ENCODE measurements around the gene GPR45. TPM values are rescaled to one million over a fixed set of nuclear protein-coding genes. Genes with fewer than 3 reads are reported as not detected.

Gene GPR45
- total RNA-seq, 3 donors from 2014 or later, result not detected

- no peaks in the 10 kb centered on the region for H3K36me3 ChIP-seq
- no peaks in the 10 kb centered on the region for H3K9me3 ChIP-seq
- no peak overlapping the region for H3K4me3 ChIP-seq
- no peaks in the 10 kb centered on the region for H3K4me1 ChIP-seq
- DNase-seq (ENCODE audit: low spot score in 2 of 2), result no peak
- H3K27me3 ChIP-seq, result no peaks in the 10 kb centered on the region
- TF ChIP-seq POLR2A (IDR thresholded peaks at IDR 0.05) (no peak), CTCF (IDR thresholded peaks at IDR 0.05) (no peak), POLR2AphosphoS5 (IDR thresholded peaks at IDR 0.05) (no peak)
- peak overlapping the region in 1 of 2 donors; percentile 74 for H3K27ac ChIP-seq
- intact Hi-C loops (cut with DNase I; ENCODE audit: low total_unique reads), result no loop called here
Measured at GRCh38 chr2:105261061-105261460, 19.5 kb downstream of the GPR45 start.

- no peak for DNase-seq (ENCODE audit: low spot score in 2 of 2)
- intact Hi-C loops (cut with DNase I; ENCODE audit: low total_unique reads), result no loop called here
- TF ChIP-seq POLR2AphosphoS5 (IDR thresholded peaks at IDR 0.05), result no peak
- H3K9me3 ChIP-seq, result no peaks in the 10 kb centered on the region
- no peaks in the 10 kb centered on the region for H3K27me3 ChIP-seq
- no peaks in the 10 kb centered on the region for H3K36me3 ChIP-seq
- H3K27ac ChIP-seq, result no peak overlapping the region
- H3K4me3 ChIP-seq, result no peak overlapping the region
- no peaks in the 10 kb centered on the region for H3K4me1 ChIP-seq
Measured at GRCh38 chr2:105262651-105263091, 21.1 kb downstream of the GPR45 start.

- H3K36me3 ChIP-seq, result peaks cover 9% of the 10 kb centered on the region
- H3K27ac ChIP-seq, result no peak overlapping the region
- intact Hi-C loops (cut with DNase I; ENCODE audit: low total_unique reads), result no loop called here
- no peaks in the 10 kb centered on the region for H3K9me3 ChIP-seq
- TF ChIP-seq CTCF (IDR thresholded peaks at IDR 0.05) (no peak), POLR2A (IDR thresholded peaks at IDR 0.05) (no peak), POLR2AphosphoS5 (IDR thresholded peaks at IDR 0.05) (no peak)
- no peak overlapping the region for H3K4me3 ChIP-seq
- no peak for DNase-seq (ENCODE audit: low spot score in 2 of 2)
- no peaks in the 10 kb centered on the region for H3K4me1 ChIP-seq
- H3K27me3 ChIP-seq, result no peaks in the 10 kb centered on the region
Measured at GRCh38 chr2:105269426-105269825, 27.9 kb downstream of the GPR45 start.

GRCh38 chr2:105271393-105272045 is 30.0 kb downstream of the GPR45 start:
- intact Hi-C loops (cut with DNase I; ENCODE audit: low total_unique reads), result no loop called here
- H3K4me3 ChIP-seq, result no peak overlapping the region
- H3K36me3 ChIP-seq, result peaks cover 9% of the 10 kb centered on the region
- H3K27me3 ChIP-seq, result no peaks in the 10 kb centered on the region
- no peaks in the 10 kb centered on the region for H3K4me1 ChIP-seq
- H3K27ac ChIP-seq, result no peak overlapping the region
- H3K9me3 ChIP-seq, result no peaks in the 10 kb centered on the region
- TF ChIP-seq CTCF (IDR thresholded peaks at IDR 0.05), result no peak
- TF ChIP-seq POLR2AphosphoS5 (IDR thresholded peaks at IDR 0.05), result no peak
- TF ChIP-seq POLR2A (IDR thresholded peaks at IDR 0.05), result no peak
- no peak for DNase-seq (ENCODE audit: low spot score in 2 of 2)

GRCh38 chr2:105272176-105272575 is 30.6 kb downstream of the GPR45 start:
- no peak overlapping the region for H3K27ac ChIP-seq
- intact Hi-C loops (cut with DNase I; ENCODE audit: low total_unique reads), result no loop called here
- no peak for DNase-seq (ENCODE audit: low spot score in 2 of 2)
- H3K9me3 ChIP-seq, result no peaks in the 10 kb centered on the region
- no peak overlapping the region for H3K4me3 ChIP-seq
- no peaks in the 10 kb centered on the region for H3K4me1 ChIP-seq
- H3K36me3 ChIP-seq, result peaks cover 9% of the 10 kb centered on the region
- H3K27me3 ChIP-seq, result no peaks in the 10 kb centered on the region
- no peak for TF ChIP-seq POLR2A (IDR thresholded peaks at IDR 0.05)

GRCh38 chr2:105274046-105274445 is 32.5 kb downstream of the GPR45 start:
- H3K36me3 ChIP-seq, result peaks cover 9% of the 10 kb centered on the region
- no peak for TF ChIP-seq CTCF (IDR thresholded peaks at IDR 0.05)
- TF ChIP-seq POLR2AphosphoS5 (IDR thresholded peaks at IDR 0.05), result no peak
- no peak for TF ChIP-seq POLR2A (IDR thresholded peaks at IDR 0.05)
- no peak for DNase-seq (ENCODE audit: low spot score in 2 of 2)
- no peaks in the 10 kb centered on the region for H3K27me3 ChIP-seq
- intact Hi-C loops (cut with DNase I; ENCODE audit: low total_unique reads), result no loop called here
- H3K27ac ChIP-seq, result no peak overlapping the region
- no peak overlapping the region for H3K4me3 ChIP-seq
- H3K9me3 ChIP-seq, result no peaks in the 10 kb centered on the region
- H3K4me1 ChIP-seq, result no peaks in the 10 kb centered on the region

Data from breast epithelium (tissue), 4 donors.